GM21528 (cell line): ENCODE results near the gene CDH8.

Experiments
- ATAC-seq: cut with Tn5 transposase; IDR thresholded peaks from one replicate; pipeline ENCODE4 v1.9.1; 2021; ENCODE audit warnings: mild to moderate bottlenecking, moderate library complexity; ENCODE audit not compliant: unreplicated experiment, low FRiP score

CDH8 gene

DNA sequence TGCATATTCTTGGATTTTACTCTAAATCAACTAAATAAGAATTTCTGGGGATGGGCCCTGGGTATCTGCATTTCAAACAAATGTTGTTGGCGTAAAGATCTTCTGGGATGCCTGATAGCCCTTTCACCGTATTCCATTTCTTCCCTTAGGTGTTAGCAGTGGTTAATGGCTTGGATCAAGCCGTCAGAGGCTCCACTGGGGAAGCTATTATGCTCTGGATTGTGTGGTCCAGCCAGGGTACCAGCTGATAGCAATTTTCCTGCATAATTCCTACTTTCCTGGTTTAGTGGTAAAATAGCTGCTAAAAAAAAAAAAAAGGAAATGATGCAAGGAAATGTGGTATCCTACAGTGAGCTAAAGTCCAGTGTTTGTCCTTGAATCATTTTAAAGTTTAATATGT, 365.1 kb downstream of the CDH8 start:
- no peak for ATAC-seq

DNA sequence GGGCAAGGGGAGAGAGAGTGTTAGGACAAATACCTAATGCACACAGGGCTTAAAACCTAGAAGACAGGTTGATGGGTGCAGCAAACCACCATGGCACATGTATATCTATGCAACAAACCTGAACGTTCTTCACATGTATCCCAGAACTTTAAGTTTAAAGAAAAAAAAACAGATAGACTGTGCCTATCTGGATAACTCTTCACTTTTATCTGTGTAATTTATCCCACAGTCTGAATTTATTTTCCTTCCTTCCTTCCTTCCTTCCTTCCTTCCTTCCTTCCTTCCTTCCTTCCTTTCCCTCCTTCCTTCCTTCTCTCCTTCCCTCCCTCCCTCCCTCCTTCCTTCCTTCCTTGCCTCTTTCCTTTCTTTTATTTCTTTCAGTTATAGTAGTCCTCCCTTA, 370.7 kb downstream of the CDH8 start:
- no peak for ATAC-seq

DNA sequence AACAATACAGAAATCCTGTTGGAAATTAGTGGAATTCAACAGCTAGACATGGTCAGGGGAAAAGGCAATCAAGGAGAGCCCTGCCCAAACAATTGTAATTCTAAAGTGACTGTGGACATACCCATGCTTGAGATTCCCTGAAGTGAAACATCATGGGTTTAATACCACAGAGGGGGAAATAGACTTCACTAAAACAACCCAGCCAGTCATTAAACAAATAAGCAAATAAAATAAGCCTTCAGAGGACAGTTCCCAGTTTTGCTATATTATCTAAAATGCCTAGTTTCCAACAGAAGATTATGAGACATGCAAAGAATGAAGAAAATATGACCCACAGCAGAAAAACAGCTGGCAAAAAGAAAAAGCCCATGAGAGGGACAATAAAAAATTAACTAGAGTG, 376.3 kb downstream of the CDH8 start:
- ATAC-seq: no peak

GRCh38 chr16:61654962-61655361, 381.3 kb downstream of the CDH8 start:
- ATAC-seq: no peak

DNA sequence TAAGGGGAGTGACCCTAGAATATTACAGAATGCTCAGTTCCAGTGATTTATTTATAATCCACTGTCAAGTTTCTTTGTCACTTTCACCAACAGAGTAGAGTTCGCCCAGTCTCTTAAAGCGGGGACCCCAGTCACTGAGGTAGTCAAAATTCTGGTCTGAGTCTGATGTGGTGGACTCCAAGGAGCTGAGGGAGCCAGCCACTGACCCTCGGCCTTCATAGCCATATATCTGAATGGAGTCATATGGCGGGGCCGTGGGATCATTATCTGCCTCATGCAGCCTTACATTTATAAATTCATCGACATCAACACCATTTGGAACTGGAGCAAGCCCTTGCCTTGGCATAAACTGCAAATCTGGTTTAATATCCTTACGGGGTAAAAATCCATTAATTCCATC, 382.7 kb downstream of the CDH8 start:
- ATAC-seq: no peak

GRCh38 chr16:61645561-61645960, 390.7 kb downstream of the CDH8 start:
- ATAC-seq: no peak

DNA sequence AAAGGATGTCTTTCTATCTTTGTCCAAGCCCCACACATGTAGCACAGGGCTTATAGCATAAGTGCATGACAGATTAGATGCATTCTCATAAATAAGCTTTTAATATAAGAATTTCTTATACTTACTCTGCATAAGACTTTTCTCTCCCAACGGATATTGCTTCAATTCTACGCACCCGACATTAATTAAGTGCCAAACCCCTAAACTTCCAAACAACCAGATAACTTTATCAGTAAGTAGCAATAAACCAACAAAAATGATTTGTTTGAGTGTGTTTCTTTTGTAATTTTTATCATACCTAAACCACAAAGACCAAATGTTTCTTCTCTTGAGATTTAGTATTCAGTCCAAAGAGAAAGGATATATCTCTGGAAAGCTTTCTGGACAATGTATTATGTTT, 391.5 kb downstream of the CDH8 start:
- no peak for ATAC-seq

DNA sequence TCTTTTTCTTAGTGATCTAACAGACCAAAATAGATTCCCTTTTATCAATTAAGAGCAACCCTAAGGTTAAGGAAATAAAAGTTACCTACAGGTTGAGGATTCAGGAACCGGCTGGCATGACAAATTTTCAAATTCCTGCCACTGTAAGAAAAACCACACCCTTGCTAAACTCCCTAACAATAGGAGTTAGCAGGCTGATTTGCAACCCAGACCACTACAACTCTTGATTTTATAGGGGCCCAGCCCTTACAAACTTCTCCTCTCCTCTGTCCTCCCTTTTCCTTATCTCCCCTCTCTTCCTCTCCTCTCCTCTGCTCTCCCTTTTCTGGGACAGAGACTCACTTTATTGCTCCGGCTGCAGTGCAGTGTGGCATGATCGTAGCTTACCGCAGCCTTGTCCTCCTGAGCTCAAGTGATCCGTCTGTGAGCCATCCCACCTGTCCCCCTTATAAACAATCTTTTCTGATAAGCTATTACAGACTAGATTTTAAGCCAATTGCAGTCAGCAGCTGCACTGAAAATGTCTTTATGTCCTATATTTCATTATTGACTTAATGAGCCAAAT, 418.9 kb downstream of the CDH8 start:
- ATAC-seq: no peak

- no peak for ATAC-seq
Observed at GRCh38 chr16:61616088-61616487, 420.1 kb downstream of the CDH8 start.

GRCh38 chr16:61611847-61612491, 424.3 kb downstream of the CDH8 start:
- ATAC-seq: no peak

- no peak for ATAC-seq
Observed at GRCh38 chr16:61606581-61606980, 429.7 kb downstream of the CDH8 start.
